ENCODE measurements around the gene SPDEF.
A peak's percentile ranks its signal among the peaks of the same experiment; 100 is the strongest.

Gene SPDEF

GRCh38 chr6:34543421-34543820 is 12.7 kb downstream of the SPDEF start:
- DNase-seq = no peak

- no peak for DNase-seq
Observed at GRCh38 chr6:34540841-34541240, 15.3 kb downstream of the SPDEF start.

DNA sequence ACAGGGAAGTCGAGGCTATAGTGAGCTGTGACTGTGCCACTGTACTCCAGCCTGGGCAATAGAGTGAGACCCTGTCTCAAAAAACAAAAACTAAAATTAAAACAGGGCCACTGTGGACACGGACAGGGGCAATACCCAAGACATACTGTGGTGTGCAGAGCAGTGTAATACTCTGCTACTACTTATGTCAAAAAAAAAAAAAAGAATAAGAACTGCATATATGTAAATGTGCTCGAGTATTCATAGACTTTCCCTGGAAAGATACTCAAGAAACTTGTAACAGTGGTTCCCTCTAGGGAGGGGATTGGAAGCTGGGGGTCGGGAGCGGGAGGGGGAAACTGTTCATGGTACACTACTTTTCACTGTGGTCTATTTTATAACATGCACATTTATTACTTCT is 15.9 kb downstream of the SPDEF start:
- DNase-seq = no peak

GRCh38 chr6:34539181-34539580 is 16.9 kb downstream of the SPDEF start:
- DNase-seq = no peak

DNA sequence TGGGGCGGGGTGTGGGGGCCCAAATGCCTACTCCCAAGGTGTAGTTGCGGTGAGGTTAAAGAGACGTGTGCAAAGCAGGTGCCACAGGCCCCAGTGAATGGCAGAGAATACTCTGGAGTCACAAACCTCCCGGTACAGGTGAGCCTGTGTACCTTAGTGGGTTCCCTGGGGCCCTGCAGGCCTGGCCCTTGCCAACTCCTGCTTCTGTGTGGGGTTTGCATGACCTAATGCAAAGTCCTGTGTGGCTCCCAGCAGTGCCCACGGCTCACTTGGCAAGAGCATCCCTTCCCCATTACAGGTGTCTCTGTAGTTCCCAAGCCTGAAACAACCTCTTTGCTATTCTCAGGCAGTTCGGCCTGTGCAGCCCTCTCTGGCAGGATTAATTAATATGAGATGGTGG is 17.5 kb downstream of the SPDEF start:
- no peak for DNase-seq

- no peak for DNase-seq
Observed at GRCh38 chr6:34537922-34538550, 18.1 kb downstream of the SPDEF start.

DNA sequence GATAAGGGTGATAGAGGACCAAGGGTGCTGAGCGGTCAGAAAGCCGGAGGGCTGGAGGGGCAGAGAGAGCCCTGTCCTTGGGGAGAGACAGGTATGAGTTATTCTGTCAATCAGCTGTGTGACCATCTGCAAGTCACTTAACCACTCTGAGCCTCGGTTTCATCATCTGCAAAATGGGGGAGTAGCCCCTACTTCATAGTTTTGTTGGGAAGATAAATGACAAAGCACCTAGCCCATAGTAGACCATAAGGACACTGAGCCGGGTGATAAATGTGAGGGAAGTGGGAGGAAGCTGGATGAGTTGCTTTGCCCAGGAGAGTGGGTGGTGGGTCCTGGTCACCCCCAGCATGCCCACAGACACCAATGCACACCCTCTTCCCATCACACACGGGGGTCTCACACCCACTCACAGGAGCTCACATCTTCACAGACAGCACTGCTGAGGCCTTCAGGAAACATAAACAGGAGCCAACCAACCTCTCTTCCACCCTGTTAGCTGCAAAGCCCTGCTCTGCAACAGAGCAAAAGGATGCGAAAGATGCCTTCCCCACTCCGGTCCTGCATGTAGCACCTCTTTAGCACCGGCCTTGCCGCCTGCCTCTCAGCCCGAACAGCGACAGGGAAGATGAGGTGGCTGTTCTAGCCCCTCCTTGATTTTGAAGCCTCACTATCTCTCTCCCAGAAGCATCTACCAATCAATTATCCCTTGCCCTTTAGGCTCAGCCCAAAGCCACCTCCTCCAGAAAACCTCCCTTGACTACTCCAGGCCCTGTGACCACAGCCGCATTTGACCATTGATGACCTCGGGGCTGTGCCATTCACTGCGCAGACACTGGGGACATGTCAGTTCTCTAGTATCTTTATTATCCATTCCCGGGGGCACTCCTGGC is 18.9 kb downstream of the SPDEF start:
- no peak for DNase-seq

DNA sequence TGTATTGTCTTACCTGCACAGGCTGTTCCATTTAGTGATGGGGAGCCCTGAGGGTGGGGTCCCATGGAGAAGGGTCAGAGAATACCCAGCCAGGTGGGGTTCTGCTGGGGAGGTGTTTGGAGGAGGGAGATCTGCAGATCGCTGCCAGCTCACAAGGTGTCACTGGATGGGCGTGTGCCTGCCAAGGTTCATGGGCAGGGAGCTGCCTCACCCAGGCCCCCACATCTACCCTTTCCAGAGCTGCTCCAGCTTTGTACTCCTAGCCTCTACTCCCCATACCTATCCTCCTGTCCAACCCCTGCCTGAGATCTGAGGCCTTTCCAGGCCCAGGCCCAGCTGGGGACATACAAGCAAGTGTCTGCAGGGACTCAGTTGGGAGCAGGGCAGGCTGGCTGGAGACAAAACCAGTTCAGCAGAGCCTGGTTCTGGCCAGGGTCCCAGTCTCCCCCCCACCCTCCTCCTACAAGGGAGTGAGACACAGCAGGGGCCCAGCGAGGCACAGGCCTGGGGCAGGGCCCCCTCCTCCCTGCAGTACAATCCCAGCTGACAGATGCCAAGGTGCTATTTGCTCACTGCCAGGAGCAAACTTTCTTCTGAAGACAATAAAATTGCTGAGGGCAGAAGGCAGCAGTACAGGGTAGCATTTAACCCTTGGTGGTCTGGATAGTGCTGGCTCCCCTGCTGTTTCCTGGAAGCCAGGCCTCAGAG is 19.7 kb downstream of the SPDEF start:
- DNase-seq = no peak

DNA sequence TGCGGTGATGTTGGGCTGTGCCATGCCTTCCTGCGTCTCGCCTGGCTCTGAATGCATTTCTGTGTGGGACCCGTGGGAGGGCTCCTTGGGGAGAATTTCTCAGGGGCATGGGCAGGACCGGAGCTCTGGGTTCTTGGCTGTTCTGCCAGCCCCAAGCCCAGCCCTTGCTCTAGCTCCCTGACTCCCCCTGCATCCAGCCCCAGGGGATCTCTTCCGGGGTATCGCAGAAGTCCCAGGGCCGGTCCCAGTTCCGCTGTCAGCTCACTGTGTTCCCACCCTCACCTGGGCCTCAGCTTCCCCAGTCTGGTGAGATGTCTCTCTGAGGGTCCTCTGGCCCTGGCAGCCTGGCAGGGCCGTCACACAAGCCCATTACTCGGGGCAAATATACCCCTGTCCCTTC is 20.5 kb downstream of the SPDEF start:
- DNase-seq = no peak

GRCh38 chr6:34535199-34535598 is 20.9 kb downstream of the SPDEF start:
- no peak for DNase-seq

- no peak for DNase-seq
Observed at GRCh38 chr6:34534656-34535055, 21.5 kb downstream of the SPDEF start.

GRCh38 chr6:34534146-34534545 is 22.0 kb downstream of the SPDEF start:
- no peak for DNase-seq

- no peak for DNase-seq
Observed at GRCh38 chr6:34532230-34532629, 23.9 kb downstream of the SPDEF start.

- DNase-seq = peak; percentile 29
Observed at GRCh38 chr6:34531580-34532201, 24.4 kb downstream of the SPDEF start.

DNA sequence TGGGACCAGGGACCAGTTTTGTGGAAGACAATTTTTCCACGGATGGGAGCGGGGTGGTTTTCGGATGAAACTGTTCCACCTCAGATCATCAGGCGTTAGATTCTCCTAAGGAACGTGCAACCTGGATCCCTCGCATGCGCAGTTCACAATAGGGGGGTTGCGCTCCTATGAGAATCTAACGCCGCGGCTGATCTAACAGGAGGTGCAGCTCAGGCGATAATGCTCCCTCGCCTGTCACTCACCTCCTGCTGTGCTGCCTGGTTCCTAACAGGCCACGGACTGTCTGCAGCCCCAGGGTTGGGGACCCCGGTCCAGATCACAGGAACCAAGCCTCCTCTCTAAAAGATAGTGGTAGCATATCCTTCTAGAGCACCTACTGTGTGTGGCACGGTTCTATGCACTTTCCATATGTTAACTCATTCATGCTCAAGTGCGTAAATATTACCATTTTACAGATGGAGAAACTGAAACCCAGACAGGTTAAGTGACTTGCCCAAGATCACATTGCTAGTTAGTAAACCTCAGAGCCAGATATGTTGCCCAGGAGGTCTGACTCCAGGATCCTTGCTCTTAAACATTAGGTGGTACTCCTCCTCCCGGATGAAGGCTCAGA is 25.3 kb downstream of the SPDEF start:
- no peak for DNase-seq

DNA sequence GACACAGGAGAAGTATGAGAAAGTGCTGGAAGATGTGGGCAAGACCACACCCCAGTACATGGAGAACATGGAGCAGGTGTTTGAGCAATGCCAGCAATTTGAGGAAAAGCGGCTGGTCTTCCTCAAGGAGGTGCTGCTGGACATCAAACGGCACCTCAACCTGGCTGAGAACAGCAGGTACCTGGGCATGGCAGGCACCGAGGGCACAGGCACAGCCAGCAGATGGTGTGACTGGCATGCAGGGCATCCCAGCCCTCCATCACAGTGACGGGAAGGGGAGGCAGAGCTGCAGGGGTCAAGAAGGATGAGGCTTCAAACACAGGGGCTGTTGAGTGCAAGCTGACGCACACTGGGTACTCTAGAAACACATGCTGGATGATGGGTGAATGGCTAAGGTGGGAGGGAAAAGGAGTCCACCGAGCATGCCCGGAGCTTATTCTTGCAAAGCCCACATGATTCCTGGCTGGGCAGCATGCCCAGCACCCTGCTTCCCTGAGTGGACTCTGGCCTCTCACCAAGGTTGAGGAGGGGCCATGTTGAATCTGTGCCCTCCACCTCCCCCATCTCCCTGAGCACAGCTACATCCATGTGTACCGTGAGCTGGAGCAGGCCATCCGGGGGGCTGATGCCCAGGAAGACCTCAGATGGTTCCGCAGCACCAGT is 26.3 kb downstream of the SPDEF start:
- DNase-seq = no peak

- no peak for DNase-seq
Observed at GRCh38 chr6:34528996-34529664, 27.0 kb downstream of the SPDEF start.

DNA sequence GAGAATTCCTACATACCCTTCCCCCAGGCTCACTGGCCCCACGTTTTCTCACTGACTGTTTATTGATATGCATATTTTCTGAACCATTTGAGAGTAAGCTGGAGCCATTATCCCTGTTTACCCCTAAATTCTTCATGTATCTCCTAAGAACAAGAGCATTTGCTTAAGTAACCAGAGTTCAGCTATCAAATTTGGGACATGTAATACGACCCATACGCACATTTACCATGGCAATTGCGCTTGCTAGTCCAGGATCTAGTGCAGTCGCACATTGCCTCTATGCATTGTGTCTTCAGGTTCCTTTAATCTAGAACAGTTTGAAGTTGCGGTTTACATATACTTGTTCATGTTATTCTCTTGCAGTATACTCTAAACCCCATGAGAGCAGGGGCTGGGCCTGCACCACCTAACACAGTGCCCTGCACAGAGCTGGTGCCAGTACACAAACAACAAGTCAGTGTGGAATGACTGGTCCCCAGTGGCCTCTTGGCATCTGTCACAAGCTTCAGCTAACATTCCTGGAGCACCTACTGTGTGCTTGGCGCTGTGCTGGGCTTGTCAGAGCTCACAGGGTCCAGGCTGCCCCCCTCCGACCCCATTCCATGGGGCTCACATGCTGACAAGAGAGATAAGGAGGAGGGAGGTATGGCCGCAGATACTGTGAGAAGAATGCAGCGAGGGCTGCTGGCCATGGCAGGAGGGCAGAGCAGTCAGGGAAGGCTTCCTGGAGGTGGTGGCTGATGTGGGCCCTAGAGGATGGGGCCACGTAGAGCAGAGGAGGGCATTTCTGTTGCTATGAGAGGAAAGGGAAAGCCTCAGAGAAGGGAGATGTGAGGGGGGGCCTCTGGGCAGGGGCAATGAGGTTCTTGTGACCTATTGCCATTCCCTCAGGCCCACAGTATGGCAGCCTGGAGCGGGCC is 28.1 kb downstream of the SPDEF start:
- no peak for DNase-seq

DNA sequence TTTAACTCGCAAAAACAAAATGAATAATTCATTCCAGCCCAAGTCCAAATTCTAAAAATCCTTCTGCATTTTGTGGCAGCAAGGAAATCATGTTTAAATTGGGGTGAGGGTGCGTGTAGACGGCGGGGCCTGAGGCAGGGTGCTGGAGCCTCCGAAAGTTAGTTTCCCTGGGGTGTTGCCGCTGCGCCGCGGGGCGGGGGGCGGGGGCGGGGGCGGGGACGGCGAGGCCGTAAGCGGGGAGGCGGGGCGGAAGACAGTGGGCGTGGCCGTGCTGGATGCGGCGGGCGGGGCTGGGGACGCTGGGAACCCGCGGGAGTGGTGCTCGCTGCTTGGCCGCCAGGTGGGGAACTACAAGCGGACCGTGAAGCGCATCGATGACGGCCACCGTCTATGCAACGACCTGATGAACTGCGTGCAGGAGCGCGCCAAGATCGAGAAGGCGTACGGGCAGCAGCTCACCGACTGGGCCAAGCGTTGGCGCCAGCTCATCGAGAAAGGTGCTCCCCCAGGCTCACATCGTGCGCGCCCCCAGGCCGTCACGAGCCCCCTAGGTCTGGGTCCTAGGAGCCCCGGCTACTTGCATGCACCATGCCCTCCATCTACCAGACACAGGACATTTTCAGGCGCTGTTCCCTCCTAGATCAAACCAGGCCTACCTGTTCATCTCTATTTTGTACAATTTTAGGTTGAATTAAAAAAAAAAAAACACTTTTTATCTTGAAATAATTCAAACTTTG is 29.0 kb downstream of the SPDEF start:
- DNase-seq = peak; percentile 96

Measured in CD4-positive, alpha-beta T cell treated with Interleukin-21 for 1 hour (primary cell).